Motor neuron (in vitro differentiated cells): ENCODE data around the gene RAD51B. TPM values are rescaled to one million over a fixed set of nuclear protein-coding genes. Genes with fewer than 3 reads are reported as not detected.

ENCODE experiments used
- ATAC-seq, 8 experiments: fragments of 200-7000 bp; cut with Tn5 transposase; replicated peaks in 6 of 8; 2 replicates each; pipeline ENCODE4 v1.8.0; 2021; ENCODE audit warnings: mild to moderate bottlenecking in 8 of 8, moderate library complexity in 8 of 8
- H3K27ac ChIP-seq, 2 donors: fragments of 250-450 bp; sonication (Bioruptor Pico); 2 replicates each; pipeline ENCODE4 v1.9.0; 2021; ENCODE audit warnings: antibody characterized with exemption in 2 of 2, mild to moderate bottlenecking in 2 of 2, moderate library complexity in 1 of 2
- H3K4me1 ChIP-seq, 2 donors: fragments of 250-450 bp; sonication (Bioruptor Pico); replicated peaks in 1 of 2; 2 replicates each; pipeline ENCODE4 v1.6.1; 2021; ENCODE audit warnings: antibody characterized with exemption in 2 of 2, mild to moderate bottlenecking in 2 of 2, moderate library complexity in 1 of 2
- H3K4me3 ChIP-seq, 5 donors: fragments of 250-450 bp; sonication (Bioruptor Pico); 2 replicates each; pipeline ENCODE4 v1.9.0; 2021; ENCODE audit warnings: antibody characterized with exemption in 5 of 5, mild to moderate bottlenecking in 5 of 5, moderate library complexity in 4 of 5
- WGBS, 10 experiments: fragments of 450-650 bp; shearing (Covaris generic); methylation state at CpG; one replicate each; pipeline ENCODE4 v1.0.0; 2022; 5-methylcytosine and 5-hydroxymethylcytosine counted together
- in situ Hi-C, 9 experiments: fragments of 400-800 bp; cut with MboI; loops; one replicate each; pipeline ENCODE4 v1.15.0; 2021; ENCODE audit warnings: low sequenced_read_pairs in 9 of 9, low pct_unique_long_range_greater_than_20kb in 2 of 9; ENCODE audit not compliant: unreplicated experiment in 9 of 9
- total RNA-seq, 8 experiments: library from RNA; unstranded; fragments of 300-600 nt; gene quantifications; 2 replicates each; pipeline versions ENCODE4 v1.2.3 to v1.2.4, GENCODE V29; 2022

Gene RAD51B
- total RNA-seq, 8 experiments from 2014 or later = 5.4 to 37.7 (median 11.0) TPM

DNA sequence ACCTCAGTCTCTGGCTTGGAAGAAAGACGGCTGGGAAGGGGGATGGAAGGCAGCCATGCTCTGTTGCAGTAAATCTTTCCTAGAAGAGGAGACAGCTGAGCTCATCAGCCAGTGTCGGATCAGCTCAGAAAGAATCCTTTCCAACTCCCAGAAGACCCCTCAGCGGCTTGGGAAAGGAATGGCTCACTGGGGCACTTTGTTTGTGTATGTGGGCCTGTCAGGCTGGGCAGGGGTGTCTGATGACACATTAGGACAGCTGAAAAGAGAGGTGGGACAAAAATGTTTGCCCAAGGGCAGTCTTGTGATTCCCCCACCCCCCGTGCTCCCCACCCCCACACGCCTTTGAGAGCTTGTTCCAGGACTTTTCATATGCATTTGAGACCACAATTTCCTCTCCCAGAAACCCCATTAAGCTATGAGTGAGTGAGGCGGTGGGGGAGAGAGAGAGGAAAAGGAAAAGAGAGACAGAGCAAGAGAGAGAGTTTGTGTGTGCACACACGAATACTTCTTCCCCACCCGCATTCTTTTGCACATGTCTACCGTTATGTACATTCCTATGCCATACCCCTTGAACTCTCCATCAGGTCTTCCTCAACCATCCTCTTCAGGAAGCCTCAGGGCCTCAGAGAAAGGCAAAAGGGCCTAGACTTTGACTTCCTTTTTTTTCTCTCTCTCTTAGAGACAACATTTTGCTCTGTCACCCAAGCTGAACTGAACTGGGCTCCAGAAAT, 774.4 kb downstream of the RAD51B start:
- peak overlapping the region; percentile 61 to 67 for H3K27ac ChIP-seq
- peak in 6 of 8 experiments; percentile 30 to 89 (median 80) for ATAC-seq
- no peak overlapping the region for H3K4me3 ChIP-seq
- in situ Hi-C loops = no loop called here
- WGBS, 10 experiments = 0 to 57% (median 18%) methylated on average over 1 to 9 of the region's 9 CpGs; no CpG with 5 or more reads in 2 of the 10 experiments
- peaks cover 39 to 49% of the 10 kb centered on the region in 2 donors for H3K4me1 ChIP-seq

GRCh38 chr14:68594737-68595380, 775.3 kb downstream of the RAD51B start:
- no peak overlapping the region for H3K4me3 ChIP-seq
- in situ Hi-C loops = no loop called here
- no peak for ATAC-seq
- 81 to 100% (median 90%) methylated on average over 2 to 6 of the region's 6 CpGs; no CpG with 5 or more reads in 2 of the 10 experiments for WGBS, 10 experiments
- peaks cover 30 to 49% of the 10 kb centered on the region in 2 donors for H3K4me1 ChIP-seq
- peak overlapping the region; percentile 61 to 67 for H3K27ac ChIP-seq

GRCh38 chr14:68596211-68596610, 776.6 kb downstream of the RAD51B start:
- no peak for ATAC-seq
- no peak overlapping the region for H3K4me3 ChIP-seq
- WGBS, 10 experiments = 37 to 100% (median 67%) methylated on average over 1 to 7 of the region's 7 CpGs; no CpG with 5 or more reads in 1 of the 10 experiments
- in situ Hi-C loops = no loop called here
- peaks cover 29 to 52% of the 10 kb centered on the region in 2 donors for H3K4me1 ChIP-seq
- no peak overlapping the region for H3K27ac ChIP-seq

DNA sequence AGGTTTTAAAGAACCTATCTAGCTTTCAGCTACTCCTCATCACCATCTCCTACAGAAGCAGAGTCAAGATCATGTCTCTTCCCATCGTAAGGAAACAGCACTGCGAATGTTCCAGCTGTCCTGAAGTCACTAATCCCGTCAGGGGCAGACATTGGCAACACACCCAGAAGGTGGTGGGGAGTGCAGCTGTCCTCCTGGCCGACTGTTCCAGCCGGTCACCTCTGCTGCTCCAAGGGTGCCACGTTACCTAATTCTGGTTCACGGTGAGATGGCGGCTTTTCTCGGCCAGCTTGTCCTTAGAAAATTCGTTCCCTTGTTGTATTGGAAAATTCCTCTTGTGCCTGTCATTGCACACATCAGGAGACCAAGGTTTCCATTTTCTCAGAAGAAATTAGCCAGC, 777.1 kb downstream of the RAD51B start:
- H3K27ac ChIP-seq = no peak overlapping the region
- in situ Hi-C loops = no loop called here
- H3K4me3 ChIP-seq = no peak overlapping the region
- ATAC-seq = no peak
- H3K4me1 ChIP-seq = peaks cover 29 to 52% of the 10 kb centered on the region in 2 donors
- WGBS, 10 experiments = 80 to 97% (median 84%) methylated on average over 1 to 7 of the region's 10 CpGs; no CpG with 5 or more reads in 4 of the 10 experiments

- no peak for ATAC-seq
- H3K27ac ChIP-seq = no peak overlapping the region
- peaks cover 27 to 48% of the 10 kb centered on the region in 2 donors for H3K4me1 ChIP-seq
- WGBS, 10 experiments = 71 to 100% (median 94%) methylated on average over 1 to 2 of the region's 2 CpGs; no CpG with 5 or more reads in 6 of the 10 experiments
- in situ Hi-C loops = no loop called here
- H3K4me3 ChIP-seq = no peak overlapping the region
Observed at GRCh38 chr14:68598089-68598488, 778.5 kb downstream of the RAD51B start.

DNA sequence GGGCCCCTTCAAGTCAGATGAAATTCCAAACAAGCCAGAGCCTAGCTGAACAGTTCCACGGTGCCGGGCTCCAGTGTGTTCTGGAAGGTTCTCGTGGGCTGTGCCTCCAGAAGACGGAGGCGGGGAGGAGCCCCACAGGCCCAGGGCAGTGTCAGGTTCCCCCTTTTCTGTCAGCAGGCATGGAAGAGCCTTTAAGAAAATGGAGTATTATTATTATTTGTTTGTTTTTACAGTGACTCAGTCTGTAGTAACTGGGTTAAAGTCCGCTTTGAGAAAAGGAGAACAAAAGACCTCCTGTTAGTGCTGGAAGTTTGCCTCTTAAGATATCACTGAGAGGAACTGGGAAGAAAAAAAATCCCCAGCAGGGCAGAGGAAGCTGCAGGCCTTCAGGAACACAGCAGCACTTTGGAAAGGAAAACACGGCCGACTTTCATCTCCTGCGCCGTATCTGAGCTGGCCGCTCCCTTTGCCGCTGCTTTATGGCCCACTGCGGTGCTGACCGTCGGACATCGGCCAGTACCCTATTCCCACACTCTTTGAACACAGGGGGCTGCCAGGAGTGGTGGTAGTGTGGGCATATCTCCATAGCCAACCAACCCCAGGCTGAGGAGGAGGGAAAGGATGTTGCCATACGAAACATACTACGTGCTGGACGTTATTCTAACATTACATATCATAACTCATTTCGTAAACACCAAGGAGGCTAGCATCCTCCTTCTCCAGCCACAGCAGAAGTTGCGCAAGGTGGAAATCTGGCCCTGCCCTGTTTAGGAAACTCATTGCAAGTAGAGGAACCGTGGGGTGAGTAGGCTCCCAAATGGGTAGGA, 779.3 kb downstream of the RAD51B start:
- ATAC-seq = peak in 2 of 8 experiments; percentile 18
- H3K27ac ChIP-seq = no peak overlapping the region
- H3K4me1 ChIP-seq = peaks cover 20 to 42% of the 10 kb centered on the region in 2 donors
- WGBS, 10 experiments = 71 to 100% (median 83%) methylated on average over 2 to 18 of the region's 22 CpGs; no CpG with 5 or more reads in 1 of the 10 experiments
- in situ Hi-C loops = no loop called here
- H3K4me3 ChIP-seq = no peak overlapping the region

- in situ Hi-C loops = no loop called here
- WGBS, 10 experiments = 40 to 100% (median 79%) methylated on average over 1 to 4 of the region's 9 CpGs; no CpG with 5 or more reads in 2 of the 10 experiments
- peak in 3 of 8 experiments; percentile 42 to 50 (median 46) for ATAC-seq
- no peak overlapping the region for H3K4me3 ChIP-seq
- H3K27ac ChIP-seq = no peak overlapping the region
- peaks cover 8 to 32% of the 10 kb centered on the region in 2 donors for H3K4me1 ChIP-seq
Observed at GRCh38 chr14:68599896-68600610, 780.5 kb downstream of the RAD51B start.

GRCh38 chr14:68602507-68602906, 782.9 kb downstream of the RAD51B start:
- H3K27ac ChIP-seq = no peak overlapping the region
- no peak overlapping the region for H3K4me3 ChIP-seq
- peaks cover 13 to 44% of the 10 kb centered on the region in 2 donors for H3K4me1 ChIP-seq
- in situ Hi-C loops = no loop called here
- WGBS, 10 experiments = 50 to 100% (median 70%) methylated on average over 1 to 5 of the region's 5 CpGs; no CpG with 5 or more reads in 1 of the 10 experiments
- no peak for ATAC-seq

GRCh38 chr14:68603533-68604360, 784.2 kb downstream of the RAD51B start:
- 63 to 100% (median 95%) methylated on average over 1 to 23 of the region's 25 CpGs; no CpG with 5 or more reads in 1 of the 10 experiments for WGBS, 10 experiments
- in situ Hi-C loops = no loop called here
- ATAC-seq = no peak
- Histone ChIP-seq H3K4me3 (no peak overlapping the region), H3K4me1 (peaks cover 18 to 49% of the 10 kb centered on the region in 2 donors), H3K27ac (no peak overlapping the region)

DNA sequence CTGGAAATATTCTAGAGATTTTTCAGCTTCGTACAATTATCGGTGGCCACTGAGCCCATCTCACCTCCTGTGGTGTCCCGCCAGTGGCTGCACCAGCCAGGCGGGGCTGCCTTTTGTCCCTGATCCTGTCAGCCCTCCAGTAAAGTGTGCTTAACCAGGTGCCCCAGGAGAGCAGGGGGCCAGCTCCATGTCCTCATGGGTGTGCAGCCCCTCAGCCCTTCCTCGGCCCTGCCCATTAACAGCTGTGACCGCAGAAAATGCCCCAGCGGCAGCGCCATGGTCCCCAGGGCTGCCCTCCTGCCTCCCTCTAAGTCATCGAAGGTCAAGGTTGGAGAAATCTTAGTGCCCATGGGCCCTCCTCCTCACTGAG, 784.8 kb downstream of the RAD51B start:
- in situ Hi-C loops = no loop called here
- no peak overlapping the region for H3K4me3 ChIP-seq
- no peak overlapping the region for H3K27ac ChIP-seq
- ATAC-seq = no peak
- WGBS, 10 experiments = 80 to 100% (median 100%) methylated on average over 1 to 5 of the region's 9 CpGs; no CpG with 5 or more reads in 7 of the 10 experiments
- H3K4me1 ChIP-seq = peaks cover 18 to 43% of the 10 kb centered on the region in 2 donors

DNA sequence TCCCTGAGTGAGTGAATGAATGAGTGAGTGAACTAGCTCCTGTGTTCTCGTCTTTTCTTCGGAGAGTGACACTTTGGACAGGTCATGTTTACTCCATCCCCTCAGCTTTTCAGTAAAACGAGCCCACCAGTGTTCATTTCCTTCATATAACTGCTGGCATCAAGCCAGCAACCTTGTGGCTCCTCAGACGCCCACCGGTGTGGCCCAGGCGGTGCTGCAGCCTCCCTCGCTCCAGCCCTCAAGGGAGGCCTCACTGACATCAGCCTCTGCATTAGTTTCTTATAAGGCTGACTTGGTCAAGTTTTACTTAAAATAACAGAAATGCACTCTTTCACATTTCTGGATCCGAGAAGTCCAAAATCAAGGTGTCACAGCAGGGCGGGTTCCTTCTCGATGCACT, 785.2 kb downstream of the RAD51B start:
- 60 to 100% (median 90%) methylated on average over 1 to 9 of the region's 10 CpGs for WGBS, 10 experiments
- ATAC-seq = no peak
- in situ Hi-C loops = no loop called here
- H3K4me3 ChIP-seq = no peak overlapping the region
- H3K4me1 ChIP-seq = peaks cover 18 to 38% of the 10 kb centered on the region in 2 donors
- no peak overlapping the region for H3K27ac ChIP-seq

GRCh38 chr14:68606176-68606575, 786.6 kb downstream of the RAD51B start:
- Histone ChIP-seq H3K27ac (no peak overlapping the region), H3K4me1 (peaks cover 12 to 30% of the 10 kb centered on the region in 2 donors), H3K4me3 (no peak overlapping the region)
- WGBS, 10 experiments = 0 to 100% (median 67%) methylated on average over 1 to 3 of the region's 3 CpGs; no CpG with 5 or more reads in 4 of the 10 experiments
- in situ Hi-C loops = no loop called here
- no peak for ATAC-seq
